A549 treated with Mapracorat at 1 μM for 4 hours (cell line): Measurements from ENCODE around the gene U2AF2. TPM values are rescaled to one million over a fixed set of nuclear protein-coding genes. Genes with fewer than 3 reads are reported as not detected.

Experiments used
- total RNA-seq: library from RNA; stranded (reverse); fragments of 200-300 nt; extraction: Qiagen RNA extraction; gene quantifications from 5 replicates; pipeline ENCODE4 v1.2.3, GENCODE V29; 2022

Gene U2AF2
- total RNA-seq = 258 to 297 TPM (median 278 TPM) in 5 replicates

GRCh38 chr19:55654868-55655647, at the start of gene U2AF2:
TSS of gene U2AF2 (plus strand) at chr19:55655035. CDS start at chr19:55655105, 70 bp downstream.

GRCh38 chr19:55605637-55606470, 49.0 kb upstream of the U2AF2 start, which contains the start of gene ZNF865:
TSS of gene ZNF865 (plus strand) at chr19:55605647. CDS start at chr19:55613619, 7,972 bp downstream.

GRCh38 chr19:55624109-55625003, 30.5 kb upstream of the U2AF2 start, which contains the start of gene ZNF784:
TSS of gene ZNF784 (minus strand) at chr19:55624566. CDS start at chr19:55624561, 5 bp downstream.

GRCh38 chr19:55640577-55641425, 14.0 kb upstream of the U2AF2 start, which contains the start of gene ZNF580:
TSS of gene ZNF580 (plus strand) at chr19:55641002. CDS start at chr19:55642509, 1,507 bp downstream.

GRCh38 chr19:55643003-55643886, 11.6 kb upstream of the U2AF2 start, which contains the start of gene ZNF581:
TSS of gene ZNF581 (plus strand) at chr19:55643649. CDS start at chr19:55644572, 923 bp downstream.

GRCh38 chr19:55647732-55648584, 6.9 kb upstream of the U2AF2 start, which contains the start of gene CCDC106:
TSS of gene CCDC106 (plus strand) at chr19:55648212. CDS start at chr19:55649047, 835 bp downstream.

GRCh38 chr19:55674841-55675660, 20.2 kb downstream of the U2AF2 start, which contains the start of gene EPN1:
TSS of gene EPN1 (plus strand) at chr19:55675226. CDS start at chr19:55678628, 3,402 bp downstream.

Other genes starting within 250 kb of the U2AF2 start
- 282 to 492 TPM (median 445 TPM) in 5 replicates for gene UBE2S, start 247.2 kb upstream of the U2AF2 start, total RNA-seq
- not detected in 5 replicates for gene SHISA7, start 211.7 kb upstream of the U2AF2 start, total RNA-seq
- 54.7 to 59.3 TPM (median 58.4 TPM) in 5 replicates for gene ISOC2, start 193.4 kb upstream of the U2AF2 start, total RNA-seq
- not detected in 5 replicates for gene C19orf85, start 190.3 kb upstream of the U2AF2 start, total RNA-seq
- 2.9 to 8.5 TPM (median 5.4 TPM) in 5 replicates for gene ZNF628, start 178.4 kb upstream of the U2AF2 start, total RNA-seq
- 31.7 to 58.5 TPM (median 52.9 TPM) in 5 replicates for gene NAT14, start 169.8 kb upstream of the U2AF2 start, total RNA-seq
- 0.53 to 0.93 TPM (median 0.61 TPM) in 5 replicates for gene SSC5D, start 166.6 kb upstream of the U2AF2 start, total RNA-seq
- 1.1 to 2.4 TPM (median 1.5 TPM) in 5 replicates for gene SBK2, start 117.9 kb upstream of the U2AF2 start, total RNA-seq
- gene SBK3, start 109.5 kb upstream of the U2AF2 start, total RNA-seq = 0.81 to 1.9 TPM (median 1.6 TPM) in 5 replicates
- 19.1 to 31.9 TPM (median 29.7 TPM) in 5 replicates for gene ZNF579, start 74.2 kb upstream of the U2AF2 start, total RNA-seq
- 21.6 to 25.3 TPM (median 22.9 TPM) in 5 replicates for gene FIZ1, start 55.5 kb upstream of the U2AF2 start, total RNA-seq
- gene ZNF524, start 54.7 kb upstream of the U2AF2 start, total RNA-seq = 11.3 to 19.0 TPM (median 17.5 TPM) in 5 replicates
- gene ZNF865, start 49.4 kb upstream of the U2AF2 start, total RNA-seq = 6.9 to 12.2 TPM (median 11.8 TPM) in 5 replicates
- gene ZNF784, start 30.5 kb upstream of the U2AF2 start, total RNA-seq = 4.0 to 5.9 TPM (median 5.4 TPM) in 5 replicates
- gene ZNF580, start 14.0 kb upstream of the U2AF2 start, total RNA-seq = 28.0 to 53.4 TPM (median 49.3 TPM) in 5 replicates
- 36.8 to 50.0 TPM (median 46.0 TPM) in 5 replicates for gene ZNF581, start 11.4 kb upstream of the U2AF2 start, total RNA-seq
- 14.5 to 19.8 TPM (median 18.6 TPM) in 5 replicates for gene CCDC106, start 6.8 kb upstream of the U2AF2 start, total RNA-seq
- gene EPN1, start 20.2 kb downstream of the U2AF2 start, total RNA-seq = 136 to 211 TPM (median 199 TPM) in 5 replicates
- gene NLRP9, start 83.4 kb downstream of the U2AF2 start, total RNA-seq = not detected in 5 replicates
- gene RFPL4A, start 104.1 kb downstream of the U2AF2 start, total RNA-seq = 0.35 to 0.58 TPM (median 0.41 TPM) in 5 replicates
- gene RFPL4AL1, start 114.1 kb downstream of the U2AF2 start, total RNA-seq = not detected in 5 replicates
- gene NLRP11, start 177.0 kb downstream of the U2AF2 start, total RNA-seq = 0.04 TPM in 1 of 5 replicates, not detected in the others
- gene NLRP4, start 181.5 kb downstream of the U2AF2 start, total RNA-seq = 0.18 TPM in 1 of 5 replicates, not detected in the others